ENCODE measurements around the gene ARHGAP22.

ARHGAP22 gene

GRCh38 chr10:48594803-48595538 is 9.9 kb downstream of the ARHGAP22 start:
- Histone ChIP-seq H3K9ac (ENCODE audit: low read depth, low read length) (no peak overlapping the region), H3K9me3 (ENCODE audit: control insufficient read depth, insufficient read depth, low read length) (no peaks in the 10 kb centered on the region), H3K4me1 (ENCODE audit: insufficient read depth, low read length) (peaks cover 6% of the 10 kb centered on the region; the same call in 1 of the 2 replicates), H3K36me3 (ENCODE audit: insufficient read depth, low read length) (no peaks in the 10 kb centered on the region)

DNA sequence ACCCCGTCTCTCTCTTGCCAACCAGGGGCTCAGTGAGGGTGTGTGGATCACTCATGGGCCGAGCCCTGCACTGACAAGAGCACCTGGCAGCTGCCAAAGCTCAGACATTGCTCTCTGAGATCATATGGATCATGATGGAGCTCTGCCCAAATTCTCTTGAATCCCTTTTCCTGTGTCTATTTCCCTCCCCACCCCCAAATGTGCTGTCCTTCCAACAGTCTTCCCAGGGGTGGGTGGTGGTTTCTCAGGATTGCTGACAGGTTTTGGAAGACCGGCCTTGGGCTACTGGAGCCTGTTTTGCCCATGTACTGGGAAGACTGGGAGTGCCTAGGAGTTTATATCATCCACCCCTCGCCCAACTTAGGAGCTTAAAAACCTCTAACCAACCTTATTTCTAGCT is 10.5 kb downstream of the ARHGAP22 start:
- H3K36me3 ChIP-seq (ENCODE audit: insufficient read depth, low read length) = no peaks in the 10 kb centered on the region
- H3K9me3 ChIP-seq (ENCODE audit: control insufficient read depth, insufficient read depth, low read length) = no peaks in the 10 kb centered on the region
- H3K4me1 ChIP-seq (ENCODE audit: insufficient read depth, low read length) = peaks cover 6% of the 10 kb centered on the region; the same call in 1 of the 2 replicates
- H3K9ac ChIP-seq (ENCODE audit: low read depth, low read length) = no peak overlapping the region

DNA sequence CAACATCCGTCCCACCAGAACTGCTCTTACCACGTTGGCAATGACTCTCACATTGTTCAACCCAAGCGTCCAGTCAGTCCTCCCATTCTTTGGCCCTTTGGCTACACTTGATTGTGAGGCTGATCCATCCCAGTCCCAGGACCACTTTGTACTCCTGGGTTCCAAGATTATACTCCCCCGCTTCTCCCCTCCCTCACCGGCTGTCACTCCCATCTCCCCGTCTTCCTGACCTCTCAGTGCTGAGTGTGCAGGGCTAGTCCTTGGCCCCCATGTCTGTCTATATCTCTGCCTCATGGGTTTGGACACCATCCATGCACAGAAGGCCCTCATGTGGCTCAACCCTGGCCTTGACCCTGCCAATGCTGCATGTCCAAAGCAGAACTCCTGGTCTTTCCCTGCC is 12.5 kb downstream of the ARHGAP22 start:
- H3K9ac ChIP-seq (ENCODE audit: low read depth, low read length) = no peak overlapping the region
- no peaks in the 10 kb centered on the region for H3K9me3 ChIP-seq (ENCODE audit: control insufficient read depth, insufficient read depth, low read length)
- no peaks in the 10 kb centered on the region for H3K36me3 ChIP-seq (ENCODE audit: insufficient read depth, low read length)
- peaks cover 6% of the 10 kb centered on the region; the same call in 1 of the 2 replicates for H3K4me1 ChIP-seq (ENCODE audit: insufficient read depth, low read length)

DNA sequence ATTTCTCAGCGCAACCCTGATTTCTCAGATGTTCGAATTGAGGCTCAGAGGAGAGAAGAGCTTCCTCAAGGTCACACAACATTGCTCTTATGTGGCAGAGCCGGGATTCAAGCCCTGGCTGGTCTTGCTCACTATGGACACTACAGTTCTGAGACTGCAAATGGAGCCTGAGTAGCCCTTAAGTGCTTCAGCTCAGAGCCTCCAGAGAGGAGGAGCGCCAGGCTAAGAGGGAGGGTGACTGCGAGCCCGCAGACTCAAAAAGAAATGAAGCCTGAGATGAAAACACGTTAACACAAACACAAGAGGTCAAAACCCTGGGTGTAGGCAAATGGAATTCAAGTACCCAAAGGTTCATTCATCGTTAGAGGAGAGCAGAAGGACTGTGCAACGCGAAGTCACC is 13.9 kb downstream of the ARHGAP22 start:
- Histone ChIP-seq H3K9me3 (ENCODE audit: control insufficient read depth, insufficient read depth, low read length) (no peaks in the 10 kb centered on the region; the same call in 1 of the 2 replicates), H3K9ac (ENCODE audit: low read depth, low read length) (no peak overlapping the region), H3K36me3 (ENCODE audit: insufficient read depth, low read length) (no peaks in the 10 kb centered on the region), H3K4me1 (ENCODE audit: insufficient read depth, low read length) (peaks cover 6% of the 10 kb centered on the region; the same call in 1 of the 2 replicates)

- peaks cover 7% of the 10 kb centered on the region for H3K9me3 ChIP-seq (ENCODE audit: control insufficient read depth, insufficient read depth, low read length)
- peaks cover 1% of the 10 kb centered on the region; the same call in 1 of the 2 replicates for H3K4me1 ChIP-seq (ENCODE audit: insufficient read depth, low read length)
- H3K9ac ChIP-seq (ENCODE audit: low read depth, low read length) = no peak overlapping the region
- no peaks in the 10 kb centered on the region for H3K36me3 ChIP-seq (ENCODE audit: insufficient read depth, low read length)
Measured at GRCh38 chr10:48589266-48589665, 15.6 kb downstream of the ARHGAP22 start.

DNA sequence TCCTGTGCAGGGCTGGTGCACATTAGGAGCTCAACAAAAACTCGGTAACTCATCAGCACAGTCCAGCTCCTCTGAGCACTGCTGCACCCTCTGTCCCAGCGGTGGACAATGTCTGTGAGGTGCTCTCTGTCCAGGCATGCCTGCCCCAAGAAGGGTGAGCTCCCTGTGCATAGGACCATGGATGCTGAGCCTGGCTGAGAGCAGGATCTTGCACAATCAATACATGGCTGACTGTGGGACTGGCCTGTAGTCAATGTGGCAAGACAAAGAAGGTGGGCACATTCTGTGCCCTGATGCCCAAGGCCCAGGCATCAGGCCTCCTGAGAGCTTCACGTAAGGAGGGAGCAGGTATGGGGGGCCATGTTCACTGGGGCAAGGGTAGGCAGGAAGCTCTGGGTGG is 17.1 kb downstream of the ARHGAP22 start:
- Histone ChIP-seq H3K36me3 (ENCODE audit: insufficient read depth, low read length) (no peaks in the 10 kb centered on the region), H3K4me1 (ENCODE audit: insufficient read depth, low read length) (no peaks in the 10 kb centered on the region), H3K9ac (ENCODE audit: low read depth, low read length) (no peak overlapping the region), H3K9me3 (ENCODE audit: control insufficient read depth, insufficient read depth, low read length) (peaks cover 7% of the 10 kb centered on the region)

DNA sequence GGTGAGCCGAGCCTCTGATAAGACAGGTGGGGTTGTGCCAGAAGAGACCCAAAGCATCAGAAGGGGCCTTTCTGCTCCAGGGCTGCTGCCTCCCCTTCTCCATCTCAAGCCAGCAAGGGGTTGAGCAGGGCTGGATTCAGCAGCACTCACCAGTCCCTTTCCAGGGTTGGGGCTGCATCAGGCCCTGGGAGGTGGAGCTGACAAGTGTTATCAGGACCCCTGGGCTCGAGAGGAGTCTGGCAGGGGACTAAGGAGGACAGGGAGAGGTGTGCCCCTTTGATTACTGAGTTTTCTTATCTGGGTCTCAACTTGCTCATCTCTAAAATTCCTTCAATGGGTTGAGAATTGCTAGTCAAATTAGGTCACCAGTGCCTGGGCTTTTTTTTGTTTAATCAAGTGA is 17.8 kb downstream of the ARHGAP22 start:
- peaks cover 7% of the 10 kb centered on the region for H3K9me3 ChIP-seq (ENCODE audit: control insufficient read depth, insufficient read depth, low read length)
- no peaks in the 10 kb centered on the region for H3K4me1 ChIP-seq (ENCODE audit: insufficient read depth, low read length)
- no peaks in the 10 kb centered on the region for H3K36me3 ChIP-seq (ENCODE audit: insufficient read depth, low read length)
- no peak overlapping the region for H3K9ac ChIP-seq (ENCODE audit: low read depth, low read length)

DNA sequence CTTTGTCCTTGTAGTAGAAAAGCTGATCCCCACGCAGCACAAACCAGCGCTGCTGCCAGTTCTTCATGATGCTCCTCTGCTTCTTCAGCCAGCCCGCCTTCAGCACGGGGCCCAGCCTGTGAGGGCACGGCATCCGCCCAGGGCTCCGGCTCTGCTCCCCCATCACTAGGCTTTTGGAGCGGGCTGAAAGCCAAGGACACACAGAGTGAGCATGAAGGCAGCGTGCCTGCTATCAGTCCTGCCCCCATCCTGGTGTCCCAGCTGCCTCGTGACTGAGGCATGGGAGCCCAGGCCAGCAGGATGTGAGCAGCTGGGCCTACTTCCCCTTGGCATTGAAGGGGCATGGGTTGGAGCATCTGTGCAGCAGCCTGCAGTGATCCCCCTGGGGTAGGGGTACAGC is 21.9 kb downstream of the ARHGAP22 start:
- H3K36me3 ChIP-seq (ENCODE audit: insufficient read depth, low read length) = no peaks in the 10 kb centered on the region
- no peak overlapping the region for H3K9ac ChIP-seq (ENCODE audit: low read depth, low read length)
- H3K9me3 ChIP-seq (ENCODE audit: control insufficient read depth, insufficient read depth, low read length) = peaks cover 7% of the 10 kb centered on the region
- peaks cover 7% of the 10 kb centered on the region for H3K4me1 ChIP-seq (ENCODE audit: insufficient read depth, low read length)

DNA sequence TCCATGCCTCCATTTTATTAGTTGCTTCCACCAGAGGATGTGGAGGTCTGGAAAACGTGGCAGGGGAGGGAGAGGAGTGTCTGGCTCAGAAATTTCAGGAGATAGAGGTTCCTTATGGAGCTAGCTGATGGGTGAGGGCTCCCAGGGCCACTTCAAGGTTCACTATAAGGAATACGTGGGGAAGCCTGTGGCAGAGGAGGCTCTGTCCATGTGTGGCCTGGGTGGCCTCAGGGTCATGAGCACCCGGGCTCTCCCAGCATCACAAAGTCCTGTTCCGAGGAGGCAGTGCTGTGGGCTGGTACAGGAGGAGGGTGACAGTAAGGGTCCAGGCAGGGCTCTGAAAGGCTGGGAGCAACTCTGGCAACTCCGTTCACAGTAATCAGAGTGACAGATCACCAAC is 24.6 kb downstream of the ARHGAP22 start:
- peaks cover under 1% of the 10 kb centered on the region; the same call in 1 of the 2 replicates for H3K9me3 ChIP-seq (ENCODE audit: control insufficient read depth, insufficient read depth, low read length)
- H3K9ac ChIP-seq (ENCODE audit: low read depth, low read length) = no peak overlapping the region
- no peaks in the 10 kb centered on the region for H3K36me3 ChIP-seq (ENCODE audit: insufficient read depth, low read length)
- H3K4me1 ChIP-seq (ENCODE audit: insufficient read depth, low read length) = peaks cover 7% of the 10 kb centered on the region

DNA sequence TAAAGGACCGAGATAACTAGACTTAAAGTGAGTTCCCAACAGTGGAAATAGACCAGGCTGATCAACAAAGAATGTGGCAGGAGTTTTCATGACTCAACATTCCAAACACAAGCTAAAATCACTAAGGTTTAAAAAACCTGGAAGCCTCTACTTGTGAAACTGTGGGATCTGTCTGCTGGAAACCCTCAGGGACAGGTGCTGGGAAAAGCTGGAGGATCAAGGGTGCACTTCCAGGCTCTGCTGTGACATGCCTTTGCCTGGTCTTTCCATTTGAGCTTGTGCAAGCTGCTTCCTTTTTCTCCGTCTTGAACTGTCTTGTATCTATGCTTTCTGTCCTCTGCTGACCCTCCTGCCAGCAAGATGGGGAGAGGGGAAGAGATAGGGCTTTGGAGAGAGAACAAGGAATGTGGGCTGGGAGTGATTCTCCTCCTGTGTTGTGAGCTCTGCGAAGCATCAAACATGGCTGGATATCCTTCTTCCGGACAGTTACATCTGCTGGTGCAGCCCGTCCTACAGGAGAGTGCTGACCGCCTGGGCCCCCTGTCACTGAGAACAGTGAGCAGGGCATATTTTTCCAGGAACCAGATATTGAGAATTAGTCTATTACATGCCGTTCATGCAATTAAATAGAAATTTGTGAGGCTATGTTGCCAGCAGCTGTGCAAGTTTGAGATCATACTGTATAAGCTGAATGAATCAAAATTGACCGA is 25.5 kb downstream of the ARHGAP22 start:
- Histone ChIP-seq H3K9ac (ENCODE audit: low read depth, low read length) (no peak overlapping the region), H3K36me3 (ENCODE audit: insufficient read depth, low read length) (no peaks in the 10 kb centered on the region), H3K9me3 (ENCODE audit: control insufficient read depth, insufficient read depth, low read length) (no peaks in the 10 kb centered on the region; the same call in 1 of the 2 replicates), H3K4me1 (ENCODE audit: insufficient read depth, low read length) (peaks cover 7% of the 10 kb centered on the region)

DNA sequence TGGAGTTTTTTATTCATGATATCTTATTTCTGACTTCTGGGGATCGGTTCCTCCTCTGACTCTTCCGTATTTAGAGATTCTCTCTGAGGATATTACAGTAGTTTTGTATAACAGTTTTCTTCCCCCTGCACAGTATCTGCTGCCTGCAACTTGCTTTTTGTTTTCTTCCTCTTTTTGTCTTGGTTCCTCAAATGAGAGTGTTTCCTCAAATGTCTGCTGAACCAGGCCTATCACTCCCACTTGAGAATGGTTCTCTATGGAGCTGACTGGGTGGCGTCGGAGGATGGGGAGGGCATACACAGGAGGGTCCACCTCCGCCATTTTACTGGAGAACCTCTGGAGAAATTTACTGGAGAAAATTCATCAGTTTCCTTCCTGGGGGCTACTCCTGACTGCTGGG is 27.7 kb downstream of the ARHGAP22 start:
- Histone ChIP-seq H3K9ac (ENCODE audit: low read depth, low read length) (no peak overlapping the region), H3K9me3 (ENCODE audit: control insufficient read depth, insufficient read depth, low read length) (no peaks in the 10 kb centered on the region), H3K4me1 (ENCODE audit: insufficient read depth, low read length) (peaks cover 7% of the 10 kb centered on the region), H3K36me3 (ENCODE audit: insufficient read depth, low read length) (no peaks in the 10 kb centered on the region)

- H3K9me3 ChIP-seq (ENCODE audit: control insufficient read depth, insufficient read depth, low read length) = no peaks in the 10 kb centered on the region
- peaks cover 7% of the 10 kb centered on the region for H3K4me1 ChIP-seq (ENCODE audit: insufficient read depth, low read length)
- H3K36me3 ChIP-seq (ENCODE audit: insufficient read depth, low read length) = no peaks in the 10 kb centered on the region
- no peak overlapping the region for H3K9ac ChIP-seq (ENCODE audit: low read depth, low read length)
Measured at GRCh38 chr10:48576501-48576900, 28.4 kb downstream of the ARHGAP22 start.

- no peak overlapping the region for H3K9ac ChIP-seq (ENCODE audit: low read depth, low read length)
- H3K4me1 ChIP-seq (ENCODE audit: insufficient read depth, low read length) = peaks cover 7% of the 10 kb centered on the region
- no peaks in the 10 kb centered on the region for H3K9me3 ChIP-seq (ENCODE audit: control insufficient read depth, insufficient read depth, low read length)
- H3K36me3 ChIP-seq (ENCODE audit: insufficient read depth, low read length) = no peaks in the 10 kb centered on the region
Measured at GRCh38 chr10:48575901-48576300, 29.0 kb downstream of the ARHGAP22 start.

DNA sequence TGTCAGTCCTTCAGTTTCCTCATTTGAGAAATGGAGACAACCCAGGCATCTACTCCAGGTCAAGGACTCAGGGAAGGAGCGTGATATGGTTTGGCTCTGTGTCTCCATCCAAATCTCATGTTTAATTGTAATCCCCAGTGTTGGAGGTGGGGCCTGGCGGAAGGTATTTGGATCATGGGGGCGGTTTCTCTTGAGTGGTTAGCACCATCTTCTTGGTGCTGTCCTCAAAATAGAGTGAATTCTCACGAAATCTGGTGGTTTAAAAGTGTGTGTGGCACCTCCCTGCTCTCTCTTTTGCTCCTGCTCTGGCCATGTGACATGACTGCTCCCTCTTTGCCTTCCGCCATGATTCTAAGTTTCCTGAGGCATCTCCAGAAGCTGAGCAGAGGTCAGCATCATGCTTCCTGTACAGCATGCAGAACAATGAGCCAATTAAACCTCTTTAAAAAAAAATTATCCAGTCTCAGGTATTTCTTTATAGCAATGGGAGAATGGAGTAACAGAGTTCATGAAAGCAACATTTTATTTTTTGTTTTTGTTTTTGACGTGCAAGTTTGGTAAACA is 30.0 kb downstream of the ARHGAP22 start:
- H3K9ac ChIP-seq (ENCODE audit: low read depth, low read length) = no peak overlapping the region
- peaks cover 7% of the 10 kb centered on the region for H3K4me1 ChIP-seq (ENCODE audit: insufficient read depth, low read length)
- H3K36me3 ChIP-seq (ENCODE audit: insufficient read depth, low read length) = no peaks in the 10 kb centered on the region
- H3K9me3 ChIP-seq (ENCODE audit: control insufficient read depth, insufficient read depth, low read length) = no peaks in the 10 kb centered on the region

Data from ES-I3 (cell line).